HG03066 (cell line): ENCODE results near the gene GLT8D1.
A peak's percentile ranks its signal among the peaks of the same experiment; 100 is the strongest.
"Not testable (repeated sequence)": the region's sequence is repeated elsewhere in the genome, so short reads cannot be mapped to it uniquely, and the experiment has no call there.

Experiments used
- ATAC-seq: cut with Tn5 transposase; IDR thresholded peaks from one replicate; pipeline ENCODE4 v1.9.1; 2021; ENCODE audit warnings: low read depth; ENCODE audit not compliant: unreplicated experiment

Gene GLT8D1, protein sequence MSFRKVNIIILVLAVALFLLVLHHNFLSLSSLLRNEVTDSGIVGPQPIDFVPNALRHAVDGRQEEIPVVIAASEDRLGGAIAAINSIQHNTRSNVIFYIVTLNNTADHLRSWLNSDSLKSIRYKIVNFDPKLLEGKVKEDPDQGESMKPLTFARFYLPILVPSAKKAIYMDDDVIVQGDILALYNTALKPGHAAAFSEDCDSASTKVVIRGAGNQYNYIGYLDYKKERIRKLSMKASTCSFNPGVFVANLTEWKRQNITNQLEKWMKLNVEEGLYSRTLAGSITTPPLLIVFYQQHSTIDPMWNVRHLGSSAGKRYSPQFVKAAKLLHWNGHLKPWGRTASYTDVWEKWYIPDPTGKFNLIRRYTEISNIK

DNA sequence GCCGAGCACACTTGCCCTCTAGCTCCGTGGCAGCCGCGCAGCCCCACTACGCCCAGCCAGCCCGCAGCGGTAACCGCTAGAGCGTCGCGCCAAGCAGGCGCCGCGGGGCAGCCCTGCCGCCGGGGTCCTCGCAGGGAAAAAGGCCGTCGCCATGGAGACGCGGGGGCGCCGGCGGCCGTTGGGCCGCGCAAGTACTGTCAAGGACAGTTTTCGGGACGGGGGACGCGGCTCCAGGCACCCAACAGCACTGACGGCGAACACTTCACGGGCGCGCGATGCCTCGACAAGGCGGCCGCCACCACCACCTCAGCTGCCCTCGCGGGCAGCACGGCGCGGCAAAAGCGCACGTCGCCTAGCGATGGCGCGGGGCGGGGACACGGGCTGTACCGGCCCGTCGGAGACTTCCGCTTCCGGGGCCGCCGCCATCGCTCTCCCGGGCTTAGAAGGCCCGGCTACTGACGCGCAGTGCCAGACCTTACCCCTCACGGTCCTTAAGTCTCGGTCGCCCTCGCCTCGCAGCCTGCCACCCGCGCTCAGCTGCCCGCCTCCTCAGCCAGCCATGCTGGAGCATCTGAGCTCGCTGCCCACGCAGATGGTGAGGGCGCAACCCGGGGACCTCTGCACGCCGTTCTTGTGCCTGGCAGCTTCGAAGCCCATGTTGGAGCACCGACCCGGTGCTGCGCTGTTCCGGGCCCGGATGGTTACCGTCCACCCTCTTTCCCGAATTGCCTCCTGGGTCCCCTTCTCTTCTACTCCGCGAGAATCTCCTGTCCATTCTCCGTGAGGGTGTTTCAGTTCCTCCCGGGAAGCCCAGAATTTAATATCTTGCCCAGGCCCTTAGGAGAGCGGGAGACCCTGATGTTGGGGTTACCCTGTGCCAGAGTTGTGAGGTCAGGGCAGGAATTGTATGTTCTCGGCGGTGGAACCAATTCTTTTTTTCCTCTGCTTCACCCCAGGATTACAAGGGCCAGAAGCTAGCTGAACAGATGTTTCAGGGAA is at the start of gene GLT8D1, which contains the start of gene SPCS1:
Gene GLT8D1, minus strand, starts transcription at position 104 of the 999 bp plus-strand sequence. CDS start 5,331 bp downstream, outside the sequence.
Gene SPCS1, plus strand, starts transcription at position 419 of the 999 bp plus-strand sequence. Its CDS starts 141 bp downstream, at position 560.
- ATAC-seq, result peak; percentile 73

DNA sequence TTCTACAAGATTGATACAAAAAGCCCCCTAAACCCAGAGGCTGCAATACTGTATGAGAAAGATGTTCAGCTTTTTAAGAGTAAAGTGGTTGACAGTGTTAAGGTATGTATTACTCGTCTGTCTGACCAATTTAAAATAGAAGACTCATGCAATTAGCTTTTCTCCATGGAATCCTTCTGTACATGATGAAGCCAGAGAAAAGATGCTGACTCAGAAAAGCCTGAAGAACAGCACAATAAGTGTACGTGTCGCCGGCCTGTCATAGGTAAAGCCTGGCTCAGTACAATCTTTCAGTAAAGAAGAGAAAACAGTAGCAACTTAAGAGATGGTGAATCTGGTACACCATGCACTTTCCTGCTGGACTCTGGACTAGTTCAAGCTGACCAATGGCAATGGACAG is 48.8 kb upstream of the GLT8D1 start:
- no peak for ATAC-seq

DNA sequence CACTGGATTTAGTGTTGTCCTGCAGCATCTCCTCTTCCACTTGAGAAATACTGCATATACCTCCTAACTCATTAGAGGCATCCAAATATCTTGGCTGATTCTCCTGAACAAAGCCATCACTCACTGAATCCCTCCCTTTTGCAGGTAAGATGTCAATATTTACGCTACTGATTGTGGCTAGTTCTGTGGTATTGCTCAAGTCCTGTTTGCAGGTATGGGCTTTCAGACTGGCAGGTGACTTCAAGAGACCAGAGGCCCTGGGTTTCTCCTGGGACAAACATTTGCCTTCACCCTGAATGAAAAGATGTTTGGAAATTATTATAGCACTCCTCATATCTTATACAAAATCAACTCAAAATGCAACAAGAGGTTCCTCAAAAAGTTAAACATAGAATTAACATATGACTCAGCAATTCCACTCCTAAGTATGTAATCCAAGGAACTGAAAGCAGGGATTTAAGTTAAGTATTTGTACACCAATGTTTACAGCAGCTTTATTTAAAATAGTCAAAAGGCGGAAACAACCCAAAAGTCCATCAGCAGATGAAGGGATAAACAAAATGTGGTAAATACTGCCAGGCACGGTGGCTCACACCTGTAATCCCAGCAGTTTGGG is 46.6 kb upstream of the GLT8D1 start:
- no peak for ATAC-seq

DNA sequence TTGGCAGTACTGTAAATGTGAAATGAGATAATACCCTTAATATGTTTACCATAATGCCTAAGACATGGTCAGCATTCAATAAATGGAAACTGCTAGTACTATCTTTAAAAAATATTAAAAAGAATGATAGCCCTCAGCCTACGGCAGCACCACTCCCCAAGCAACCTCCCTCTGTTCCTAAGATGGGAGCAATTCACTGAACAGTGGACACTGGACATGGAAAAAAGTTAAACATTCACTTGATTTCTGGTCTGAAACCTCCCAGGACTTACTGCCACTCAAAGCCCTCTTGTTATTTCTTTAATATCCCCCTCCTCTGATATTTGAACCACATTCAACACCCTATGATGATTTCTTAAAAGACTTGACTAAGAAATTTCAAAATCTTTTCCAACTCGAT is 38.1 kb upstream of the GLT8D1 start:
- ATAC-seq, result no peak

DNA sequence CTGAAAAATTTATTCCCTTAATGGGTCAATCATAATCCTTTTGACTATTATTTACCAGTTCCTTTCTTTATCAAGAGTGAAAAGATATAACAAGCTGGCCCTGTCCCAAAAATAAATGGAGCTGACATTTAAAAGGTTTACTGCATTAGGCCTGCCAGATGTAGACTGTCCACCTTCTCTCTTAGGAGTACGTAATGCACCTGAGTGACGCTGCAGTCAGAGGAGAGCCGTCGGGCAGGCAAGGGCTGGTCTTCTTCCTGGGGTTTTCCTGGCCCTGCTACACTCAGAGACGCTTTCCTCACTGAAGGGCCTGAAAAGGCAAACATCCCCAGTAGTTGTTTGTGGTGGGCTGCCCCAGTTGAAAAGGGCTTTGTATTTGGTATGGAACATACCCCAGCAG is 37.6 kb upstream of the GLT8D1 start:
- ATAC-seq, result no peak

DNA sequence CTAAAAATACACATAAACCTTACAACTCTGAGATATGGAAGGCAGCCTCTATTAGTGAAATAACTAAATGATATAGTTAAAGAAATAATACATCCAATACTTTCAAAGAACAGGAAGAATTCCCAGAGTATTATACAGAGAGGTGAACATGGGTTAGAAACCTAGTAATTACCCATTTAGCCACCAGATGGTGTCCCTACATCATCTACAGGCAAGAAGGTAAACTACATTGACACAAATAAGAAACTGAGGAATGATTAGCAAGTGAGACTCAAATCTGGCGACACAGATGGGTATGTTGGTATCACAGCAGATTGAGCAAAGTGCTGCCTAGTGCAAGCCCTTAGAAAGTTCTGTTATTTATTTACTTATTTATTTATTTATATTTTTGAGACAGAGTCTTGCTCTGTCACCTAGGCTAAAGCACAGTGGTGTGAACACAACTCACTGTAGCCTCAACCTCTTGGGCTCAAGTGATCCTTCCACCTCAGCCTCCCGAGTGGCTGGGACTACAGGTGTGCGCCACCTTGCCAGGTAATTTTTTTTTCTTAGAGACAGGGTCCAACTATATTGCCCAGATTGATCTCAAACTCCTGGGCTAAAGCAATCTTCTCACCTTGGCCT is 36.9 kb upstream of the GLT8D1 start:
- no peak for ATAC-seq

DNA sequence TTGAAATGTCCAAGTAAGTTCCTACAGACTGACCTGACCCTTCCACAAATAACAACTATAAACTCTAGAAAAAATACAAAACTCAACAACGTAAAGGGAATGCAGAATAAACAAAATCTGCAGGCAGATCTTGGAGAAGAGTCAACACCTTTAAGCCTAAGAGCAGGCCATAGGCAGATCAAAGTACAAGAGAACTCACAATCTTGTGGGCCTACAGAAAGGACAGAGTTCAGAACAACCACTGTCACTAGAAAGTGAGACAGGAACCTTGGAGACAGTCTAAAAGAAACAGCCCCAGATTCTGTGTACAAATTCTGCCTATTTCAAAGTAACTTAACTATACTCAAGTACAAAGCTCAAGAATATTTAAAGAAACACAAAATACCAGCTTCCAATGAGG is 34.1 kb upstream of the GLT8D1 start:
- no peak for ATAC-seq

DNA sequence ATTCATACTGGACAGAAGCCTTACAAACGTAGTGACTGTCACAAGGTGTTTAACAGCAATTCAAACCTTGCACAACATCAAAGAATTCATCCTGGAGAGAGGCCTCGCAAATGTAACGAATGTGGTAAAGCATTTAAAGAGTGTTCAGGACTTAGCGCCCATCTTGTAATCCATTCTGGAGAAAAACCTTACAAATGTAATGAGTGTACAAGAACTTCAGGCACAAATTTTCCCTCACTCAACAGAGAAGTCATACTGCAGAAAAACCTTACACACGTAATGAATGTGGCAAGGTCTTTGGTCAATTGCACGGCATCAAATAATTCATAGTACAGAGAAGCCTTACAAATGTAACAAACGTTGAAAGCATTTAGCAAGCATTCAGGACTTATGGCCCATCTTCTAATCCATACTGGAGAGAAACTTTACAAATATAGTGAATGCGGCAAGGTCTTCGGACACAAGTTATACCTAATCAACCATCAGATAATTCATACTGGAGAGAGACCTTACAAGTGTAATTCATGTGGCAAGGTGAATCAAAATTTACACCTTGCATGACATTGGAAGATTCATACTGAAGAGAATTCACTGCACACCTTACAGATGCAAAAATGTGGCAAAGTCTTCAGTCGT is 27.8 kb upstream of the GLT8D1 start:
- no peak for ATAC-seq

DNA sequence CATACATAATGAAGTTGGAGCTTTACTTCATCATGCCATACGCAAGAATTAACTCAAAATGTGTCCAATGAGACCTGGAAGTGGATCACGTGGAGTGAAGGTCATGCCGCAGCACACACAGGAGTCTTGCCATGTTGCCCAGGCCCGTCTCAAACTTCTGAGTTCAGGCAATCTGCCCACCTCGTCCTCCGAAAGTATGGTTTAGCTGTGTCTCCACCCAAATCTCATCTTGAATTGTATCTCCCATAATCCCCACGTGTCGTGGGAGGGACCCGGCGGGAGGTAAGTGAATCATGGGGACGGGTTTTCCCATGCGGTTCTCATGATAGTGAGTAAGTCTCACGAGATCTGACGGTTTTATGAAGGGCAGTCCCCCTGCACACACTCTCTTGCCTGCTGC is 26.0 kb upstream of the GLT8D1 start:
- ATAC-seq, result no peak

DNA sequence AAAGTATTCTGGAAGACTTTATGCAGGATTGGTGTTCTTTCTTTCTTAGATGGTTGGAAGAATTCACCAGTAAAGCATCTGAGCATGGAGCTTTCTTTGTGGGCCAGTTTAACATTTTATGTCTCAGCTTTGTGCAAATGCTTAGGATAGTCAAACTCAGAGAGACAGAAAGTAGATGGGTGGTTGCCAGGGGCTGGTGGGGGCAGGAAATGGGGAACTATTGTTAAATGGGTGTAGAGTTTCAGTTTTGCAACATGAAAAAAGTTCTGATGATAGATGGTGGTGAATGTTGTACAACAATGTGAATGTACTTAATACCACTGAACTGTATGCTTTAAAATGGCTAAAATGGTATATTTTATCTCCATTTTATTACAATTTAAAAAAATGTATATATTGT is 25.1 kb upstream of the GLT8D1 start:
- ATAC-seq, result no peak

DNA sequence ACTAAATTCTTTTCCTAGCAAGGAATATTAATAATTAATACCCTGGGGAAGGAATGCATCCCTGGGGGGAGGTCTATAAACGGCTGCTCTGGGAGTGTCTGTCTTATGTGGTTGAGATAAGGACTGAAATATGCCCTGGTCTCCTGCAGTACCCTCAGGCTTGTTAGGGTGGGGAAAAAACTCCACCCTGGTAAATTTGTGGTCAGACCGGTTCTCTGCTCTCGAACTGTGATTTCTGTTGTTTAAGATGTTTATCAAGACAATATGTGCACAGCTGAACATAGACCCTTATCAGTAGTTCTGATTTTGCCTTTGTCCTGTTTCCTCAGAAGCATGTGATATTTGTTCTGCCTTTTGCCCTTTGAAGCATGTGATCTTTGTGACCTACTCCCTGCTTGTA is 23.2 kb upstream of the GLT8D1 start:
- not testable (repeated sequence) for ATAC-seq

DNA sequence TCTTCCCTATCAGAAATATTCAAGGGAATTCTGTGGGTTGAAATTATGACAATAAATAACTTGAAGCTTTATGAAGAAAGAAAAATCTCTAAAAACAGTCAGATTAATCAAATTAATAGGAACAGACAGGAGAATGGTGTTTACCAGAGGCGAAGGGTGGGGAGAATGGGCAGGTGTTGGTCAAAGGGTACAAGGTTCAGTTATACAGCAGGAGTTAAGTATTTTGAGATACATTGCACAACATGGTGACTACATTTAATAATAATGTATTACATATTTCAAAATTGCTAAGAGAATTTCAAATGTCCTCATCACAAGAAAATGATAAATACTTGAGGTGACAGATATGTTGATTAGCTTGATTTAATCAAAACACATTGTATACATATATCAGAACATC is 18.9 kb upstream of the GLT8D1 start:
- no peak for ATAC-seq

DNA sequence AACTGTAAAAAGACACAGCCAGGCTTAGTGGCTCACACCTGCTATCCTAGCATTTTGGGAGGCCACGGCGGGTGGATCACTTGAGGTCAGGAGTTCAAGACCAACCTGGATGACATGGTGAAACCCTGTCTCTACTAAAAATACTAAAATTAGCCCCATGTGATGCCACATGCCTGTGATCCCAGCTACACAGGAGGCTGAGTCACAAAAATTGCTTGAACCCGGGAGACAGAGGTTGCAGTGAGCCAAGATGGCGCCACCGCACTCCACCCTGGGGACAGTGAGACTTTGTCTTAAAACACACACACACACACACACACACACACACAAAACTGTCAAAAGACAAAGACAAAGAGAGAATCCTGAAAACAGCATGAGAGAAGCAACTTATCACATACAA is 18.3 kb upstream of the GLT8D1 start:
- no peak for ATAC-seq

DNA sequence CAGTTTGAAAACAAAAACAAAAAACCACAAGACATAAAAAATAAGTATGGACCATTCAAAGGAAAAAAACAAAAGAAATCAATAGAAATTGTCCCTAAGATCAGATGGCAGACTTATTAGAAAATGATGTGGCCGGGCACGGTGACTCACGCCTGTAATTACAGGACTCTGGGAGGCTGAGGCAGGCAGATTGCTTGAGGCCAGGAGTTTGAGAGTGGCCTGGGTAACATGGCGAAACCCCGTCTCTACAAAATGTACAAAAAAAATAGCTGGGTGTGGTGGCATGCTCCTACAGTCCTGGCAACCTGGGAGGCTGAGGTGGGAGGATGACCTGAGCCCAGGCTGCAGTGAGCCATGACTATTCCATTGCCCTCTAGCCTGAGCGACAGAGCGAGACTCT is 16.9 kb upstream of the GLT8D1 start:
- no peak for ATAC-seq

DNA sequence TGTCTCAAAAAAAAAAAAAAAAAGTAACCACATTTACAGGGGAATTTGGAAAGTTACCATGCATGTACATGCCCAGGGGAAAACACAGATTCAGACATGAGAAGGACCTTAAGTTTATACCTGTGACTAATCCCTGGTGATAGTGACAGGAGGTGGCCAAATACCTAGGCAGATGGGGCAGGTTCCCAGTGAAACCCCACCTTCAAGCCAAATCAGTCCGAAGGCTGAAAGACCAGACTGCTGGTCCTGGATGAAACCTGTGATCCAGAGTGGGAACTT is 16.1 kb upstream of the GLT8D1 start:
- no peak for ATAC-seq

DNA sequence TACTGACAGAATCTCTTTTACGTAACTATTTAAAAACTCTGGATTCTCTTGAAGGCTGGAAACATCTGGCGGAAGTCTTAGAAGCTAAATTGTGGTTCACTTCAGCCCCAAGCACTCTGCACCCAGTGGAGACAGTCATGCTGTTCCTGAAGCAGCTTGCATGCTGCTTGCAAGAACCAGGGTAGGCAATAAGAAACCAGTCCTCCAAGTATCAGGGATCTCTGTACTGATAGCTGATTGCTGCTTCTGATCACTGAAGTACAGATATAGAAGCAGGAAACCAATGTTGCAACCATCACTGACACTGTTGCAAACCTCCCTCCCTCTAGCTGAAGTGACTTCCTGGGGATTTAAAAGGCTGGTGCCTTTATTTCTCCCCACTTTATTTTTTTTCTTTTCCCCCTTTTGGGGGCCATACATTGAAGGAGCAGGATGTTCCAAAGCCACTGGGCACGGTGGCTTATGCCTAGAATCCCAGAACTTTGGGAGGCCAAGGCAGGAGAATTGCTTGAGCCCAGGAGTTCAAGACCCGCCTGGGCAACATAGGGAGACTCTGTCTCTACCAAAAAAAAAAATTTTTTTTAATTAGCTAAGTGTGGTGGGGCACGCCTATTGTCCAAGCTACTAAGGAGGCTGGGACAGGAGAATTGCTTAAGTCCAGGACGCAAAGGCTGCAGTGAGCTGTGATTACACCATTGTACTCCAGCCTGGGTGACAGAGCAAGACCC is 15.6 kb upstream of the GLT8D1 start:
- ATAC-seq, result peak; percentile 76

DNA sequence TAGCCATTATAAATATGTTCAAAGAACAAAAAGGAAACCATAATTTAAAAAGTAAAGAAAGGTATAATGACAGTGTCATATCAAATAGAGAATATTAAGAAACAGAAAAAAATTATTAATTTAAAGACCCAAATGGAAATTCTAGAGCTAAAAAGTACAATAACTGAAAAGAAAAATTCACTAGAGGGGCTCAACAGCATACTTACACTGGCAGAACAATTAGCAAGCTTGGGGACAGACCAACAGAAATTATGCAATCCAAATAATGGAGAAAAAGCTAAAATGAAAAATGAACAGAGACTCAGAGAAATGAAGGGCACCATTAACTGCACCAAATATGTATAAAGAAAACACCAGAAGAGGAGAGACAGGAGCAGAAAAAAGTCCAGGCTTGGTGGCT is 14.0 kb upstream of the GLT8D1 start:
- no peak for ATAC-seq

DNA sequence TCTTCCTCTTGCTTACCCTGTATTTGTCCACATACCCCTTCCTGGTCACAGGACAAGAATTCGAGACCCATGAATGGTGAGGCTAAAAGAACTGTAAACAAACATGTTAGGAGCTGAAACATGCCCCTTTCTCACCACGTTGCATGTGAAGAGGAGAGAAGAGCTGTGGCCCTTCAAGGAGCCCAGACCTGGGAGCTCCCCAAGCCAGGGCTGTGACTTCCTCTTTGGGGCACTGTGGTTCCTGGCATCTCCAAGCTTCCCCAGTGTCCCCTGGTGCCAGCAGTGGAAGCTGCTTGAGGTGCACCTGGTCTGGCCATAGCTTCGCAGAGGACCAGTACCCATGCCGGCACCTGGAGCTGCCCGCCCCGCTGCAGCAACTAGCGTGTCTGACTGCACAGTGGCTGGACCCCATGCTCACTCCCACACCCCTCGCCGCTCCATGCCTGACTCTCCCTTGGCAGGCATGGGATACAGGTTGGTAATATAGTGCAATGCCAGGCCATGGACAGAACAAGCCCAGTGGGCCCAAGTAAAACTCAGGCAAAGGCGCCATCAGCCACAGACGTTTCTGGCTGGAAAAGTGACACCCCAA is 10.2 kb upstream of the GLT8D1 start:
- ATAC-seq, result no peak
